Endothelial cell of umbilical vein (primary cell): ENCODE results near the gene CYBRD1. TPM values are rescaled to one million over a fixed set of nuclear protein-coding genes. Genes with fewer than 3 reads are reported as not detected.

Experiments
- BruUV-seq: library from RNA; stranded (reverse); fragments of 400-500 nt; replicated peaks from 2 replicates; lab custom pipeline; 2021; lab: Mats Ljungman, UMichigan
- CTCF ChIA-PET: fragments of 300-600, 350-600 bp; sonication (Branson Sonifier 250); formaldehyde crosslinking; loops from one replicate; lab custom pipeline; 2021; ENCODE audit warnings: antibody characterized with exemption, inconsistent platforms; lab: Charles Lee
- POLR2A ChIA-PET: fragments of 300-600, 350-600 bp; sonication (Branson Sonifier 250); formaldehyde crosslinking; loops from one replicate; lab custom pipeline; 2021; ENCODE audit warnings: antibody characterized with exemption, inconsistent platforms; lab: Charles Lee
- DNase-seq: peaks from one replicate; pipeline ENCODE4 v3.0.0-alpha.2; 2011; ENCODE audit warnings: low read depth, low spot score
- FAIRE-seq: peaks from 2 replicates; lab custom pipeline; 2011; peaks lifted over from hg19 to GRCh38; lab: Jason Lieb, UNC
- H2AFZ ChIP-seq: 2 replicates; pipeline ENCODE4 v1.6.0; 2012; ENCODE audit warnings: low read depth, low read length, control low read depth, inconsistent platforms
- H3K27ac ChIP-seq: 2 replicates; pipeline ENCODE4 v1.5.1; 2011; ENCODE audit warnings: low read depth, mild to moderate bottlenecking, control low read depth, low read length, moderate library complexity; ENCODE audit not compliant: insufficient read depth
- H3K27me3 ChIP-seq, 2 experiments: 2 replicates each; pipeline versions ENCODE4 v1.6.0 to v1.6.1; 2011; ENCODE audit warnings: low read length in 2 of 2, mixed read lengths in 1 of 2; ENCODE audit not compliant: control insufficient read depth in 2 of 2, insufficient read depth in 2 of 2
- H3K36me3 ChIP-seq, 2 experiments: 2 replicates in 1 of 2; 3 replicates in 1 of 2; pipeline ENCODE4 v1.5.1; 2011; ENCODE audit warnings: low read length in 2 of 2, mild to moderate bottlenecking in 1 of 2, moderate library complexity in 1 of 2; ENCODE audit not compliant: control insufficient read depth in 2 of 2, insufficient read depth in 2 of 2; ENCODE audit errors: extremely low read depth in 1 of 2
- H3K4me1 ChIP-seq: 3 replicates; pipeline ENCODE4 v1.5.1; 2011; ENCODE audit warnings: mild to moderate bottlenecking, low read length; ENCODE audit not compliant: control insufficient read depth, insufficient read depth; ENCODE audit errors: extremely low read depth
- H3K4me2 ChIP-seq: 2 replicates; pipeline ENCODE4 v1.6.1; 2011; ENCODE audit warnings: low read length, control low read depth, mixed read lengths; ENCODE audit not compliant: insufficient read depth
- H3K4me3 ChIP-seq, 3 experiments: fragments of 200-600 bp in 1 of 3; sonication (generic), shearing (Covaris generic) in 1 of 3; replicated peaks in 1 of 3; 2 replicates each; pipeline ENCODE4 v1.5.1; 2011 to 2016; ENCODE audit warnings: control low read depth in 3 of 3, low read length in 3 of 3, mild to moderate bottlenecking in 2 of 3, inconsistent platforms in 1 of 3, low read depth in 1 of 3, moderate library complexity in 1 of 3; ENCODE audit not compliant: insufficient read depth in 1 of 3
- H3K79me2 ChIP-seq: 2 replicates; pipeline ENCODE4 v1.6.0; 2012; ENCODE audit warnings: low read length, inconsistent platforms; ENCODE audit not compliant: control insufficient read depth, insufficient read depth
- H3K9ac ChIP-seq: replicated peaks from 2 replicates; pipeline ENCODE3; 2011; ENCODE audit warnings: low read length, control low read depth; ENCODE audit not compliant: insufficient read depth; ENCODE audit errors: extremely low read depth
- H3K9me1 ChIP-seq: replicated peaks from 3 replicates; pipeline ENCODE4 v1.6.0; 2011; ENCODE audit warnings: mild to moderate bottlenecking, low read length; ENCODE audit not compliant: control insufficient read depth, insufficient read depth; ENCODE audit errors: extremely low read depth
- H3K9me3 ChIP-seq: replicated peaks from 2 replicates; pipeline ENCODE4 v1.5.1; 2012; ENCODE audit warnings: low read length, inconsistent platforms; ENCODE audit not compliant: control insufficient read depth, insufficient read depth
- H4K20me1 ChIP-seq: replicated peaks from 2 replicates; pipeline ENCODE3; 2011; ENCODE audit warnings: mild to moderate bottlenecking, low read length; ENCODE audit not compliant: control insufficient read depth, insufficient read depth; ENCODE audit errors: extremely low read depth
- EZH2 ChIP-seq: IDR thresholded peaks from 2 replicates; pipeline ENCODE4 v1.6.1; 2012; ENCODE audit warnings: borderline replicate concordance, low read depth, mild to moderate bottlenecking, moderate library complexity, low read length, inconsistent platforms; ENCODE audit not compliant: severe bottlenecking
- FOS ChIP-seq: IDR thresholded peaks from 2 replicates; pipeline ENCODE4 v1.6.1; 2011; ENCODE audit warnings: mild to moderate bottlenecking, low read length, moderate library complexity, borderline replicate concordance; ENCODE audit not compliant: insufficient read depth
- GATA2 ChIP-seq: IDR thresholded peaks from 2 replicates; pipeline ENCODE4 v1.7.0; 2011; ENCODE audit warnings: low read depth, mild to moderate bottlenecking, moderate library complexity, mixed read lengths, low read length; ENCODE audit not compliant: insufficient read length, insufficient read depth
- JUN ChIP-seq: IDR thresholded peaks from 2 replicates; pipeline ENCODE4 v1.6.1; 2011; ENCODE audit warnings: borderline replicate concordance, low read depth; ENCODE audit not compliant: insufficient read length, insufficient read depth
- MYC ChIP-seq: IDR thresholded peaks from one replicate; pipeline ENCODE4 v1.6.1; 2011; ENCODE audit warnings: mild to moderate bottlenecking, low read depth, low read length
- POLR2A ChIP-seq: IDR thresholded peaks from 2 replicates; pipeline ENCODE4 v1.6.1; 2012; ENCODE audit warnings: low read depth, mild to moderate bottlenecking, control low read depth, low read length
- POLR2AphosphoS5 ChIP-seq: IDR thresholded peaks from 2 replicates; pipeline ENCODE4 v1.6.1; 2012; ENCODE audit warnings: low read depth, mild to moderate bottlenecking, control low read depth, low read length, moderate library complexity; ENCODE audit not compliant: insufficient read depth
- dilution Hi-C: fragments of 300-500 bp; cut with MboI; formaldehyde crosslinking; loops from one replicate; pipeline ENCODE4 v1.15.0; 2019; ENCODE audit warnings: low sequenced_read_pairs; ENCODE audit not compliant: extremely low pct_ligation_motif_present
- intact Hi-C: fragments of 100-400 bp; cut with micrococcal nuclease; formaldehyde crosslinking; loops from one replicate; pipeline ENCODE4 v1.10.0; 2022
- polyA plus RNA-seq, 4 experiments: library from polyadenylated mRNA; depleted of rRNA in 3 of 4; stranded (reverse) in 3 of 4; unstranded in 1 of 4; fragments of >200 nt; gene quantifications; 2 replicates each; pipeline versions ENCODE4 v1.2.1 to v1.2.3, GENCODE V29; 2011 to 2012; ENCODE audit warnings: missing spikeins in 1 of 4
- total RNA-seq: library from RNA; stranded (reverse); gene quantifications from 2 replicates; pipeline ENCODE4 v1.2.3, GENCODE V29; 2021
- TF ChIP-seq, protein P1 (sequence below), 2 donors: IDR thresholded peaks; 1 replicate in 1 of 2; 2 replicates in 1 of 2; pipeline ENCODE4 v1.5.1; 2011; ENCODE audit warnings: low read length in 2 of 2, mild to moderate bottlenecking in 2 of 2, moderate library complexity in 2 of 2, control low read depth in 1 of 2, inconsistent platforms in 1 of 2, low read depth in 1 of 2; ENCODE audit not compliant: insufficient read depth in 1 of 2; ENCODE audit errors: extremely low read depth in 1 of 2
- TF ChIP-seq, protein P2 (sequence below): IDR thresholded peaks from 2 replicates; pipeline ENCODE4 v1.6.1; 2011; ENCODE audit not compliant: insufficient read depth, insufficient read length

CYBRD1 gene
- total and polyA plus RNA-seq, 2 donors (not counting 3 experiments of a cell fraction or from before 2014, with no cell fraction given): 23.1 to 24.8 TPM

GRCh38 chr2:171592036-171592555 lies 69.8 kb downstream of the CYBRD1 start:
- no peaks in the 10 kb centered on the region for H3K79me2 ChIP-seq
- no peaks in the 10 kb centered on the region for H3K9me3 ChIP-seq
- intact Hi-C loops: no loop called here
- POLR2A ChIA-PET: no interaction called here
- FAIRE-seq (no peak), DNase-seq (no peak)
- no peak overlapping the region for H3K4me3 ChIP-seq
- no peaks in the 10 kb centered on the region for H3K9me1 ChIP-seq
- H3K27me3 ChIP-seq: peaks cover 5 to 13% of the 10 kb centered on the region in 2 experiments
- H3K4me2 ChIP-seq: no peak overlapping the region
- TF ChIP-seq EZH2: no peak
- TF ChIP-seq, protein P1, sequence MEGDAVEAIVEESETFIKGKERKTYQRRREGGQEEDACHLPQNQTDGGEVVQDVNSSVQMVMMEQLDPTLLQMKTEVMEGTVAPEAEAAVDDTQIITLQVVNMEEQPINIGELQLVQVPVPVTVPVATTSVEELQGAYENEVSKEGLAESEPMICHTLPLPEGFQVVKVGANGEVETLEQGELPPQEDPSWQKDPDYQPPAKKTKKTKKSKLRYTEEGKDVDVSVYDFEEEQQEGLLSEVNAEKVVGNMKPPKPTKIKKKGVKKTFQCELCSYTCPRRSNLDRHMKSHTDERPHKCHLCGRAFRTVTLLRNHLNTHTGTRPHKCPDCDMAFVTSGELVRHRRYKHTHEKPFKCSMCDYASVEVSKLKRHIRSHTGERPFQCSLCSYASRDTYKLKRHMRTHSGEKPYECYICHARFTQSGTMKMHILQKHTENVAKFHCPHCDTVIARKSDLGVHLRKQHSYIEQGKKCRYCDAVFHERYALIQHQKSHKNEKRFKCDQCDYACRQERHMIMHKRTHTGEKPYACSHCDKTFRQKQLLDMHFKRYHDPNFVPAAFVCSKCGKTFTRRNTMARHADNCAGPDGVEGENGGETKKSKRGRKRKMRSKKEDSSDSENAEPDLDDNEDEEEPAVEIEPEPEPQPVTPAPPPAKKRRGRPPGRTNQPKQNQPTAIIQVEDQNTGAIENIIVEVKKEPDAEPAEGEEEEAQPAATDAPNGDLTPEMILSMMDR (IDR thresholded peaks at IDR 0.05; ENCODE audit: extremely low read depth in 1 of 2, insufficient read depth in 1 of 2, low read depth in 1 of 2, low read length in 2 of 2): no peak
- no peak for TF ChIP-seq MYC
- no peak for TF ChIP-seq JUN
- TF ChIP-seq, protein P2, sequence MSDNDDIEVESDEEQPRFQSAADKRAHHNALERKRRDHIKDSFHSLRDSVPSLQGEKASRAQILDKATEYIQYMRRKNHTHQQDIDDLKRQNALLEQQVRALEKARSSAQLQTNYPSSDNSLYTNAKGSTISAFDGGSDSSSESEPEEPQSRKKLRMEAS: no peak
- TF ChIP-seq POLR2A: no peak
- no peak for TF ChIP-seq POLR2AphosphoS5
- TF ChIP-seq GATA2: no peak
- no peak for TF ChIP-seq FOS
- dilution Hi-C loops: no loop called here
- no peak overlapping the region for H3K9ac ChIP-seq
- CTCF ChIA-PET: interaction anchor here (0.7 kb wide), 1 partner anchor 18 kb away, joined by 3 read pairs; no protein-coding TSS in a partner anchor
- H2AFZ ChIP-seq: no peak overlapping the region
- H3K36me3 ChIP-seq: no peaks in the 10 kb centered on the region
- H3K27ac ChIP-seq: no peak overlapping the region
- no peaks in the 10 kb centered on the region for H3K4me1 ChIP-seq
- no TSS peak for BruUV-seq
- no peaks in the 10 kb centered on the region for H4K20me1 ChIP-seq
